Esophagus squamous epithelium (tissue), 4 donors: ENCODE results near the gene ADAMTS12.

ENCODE experiments used
- POLR2A ChIP-seq, 4 donors: fragments of 450-650 bp; IDR thresholded peaks; one replicate each; pipeline ENCODE4 v1.6.1; 2017; ENCODE audit warnings: antibody characterized with exemption in 4 of 4, mild to moderate bottlenecking in 4 of 4, moderate library complexity in 3 of 4
- TF ChIP-seq, protein P1 (sequence below), 6 experiments: fragments of 450-650 bp in 4 of 6; fragments of 200-600 bp in 2 of 6; sonication (generic) in 2 of 6; IDR thresholded peaks; one replicate each; pipeline ENCODE4 v1.5.1; 2016 to 2019; ENCODE audit warnings: antibody characterized with exemption in 6 of 6, mild to moderate bottlenecking in 4 of 6, moderate library complexity in 4 of 6

DNA sequence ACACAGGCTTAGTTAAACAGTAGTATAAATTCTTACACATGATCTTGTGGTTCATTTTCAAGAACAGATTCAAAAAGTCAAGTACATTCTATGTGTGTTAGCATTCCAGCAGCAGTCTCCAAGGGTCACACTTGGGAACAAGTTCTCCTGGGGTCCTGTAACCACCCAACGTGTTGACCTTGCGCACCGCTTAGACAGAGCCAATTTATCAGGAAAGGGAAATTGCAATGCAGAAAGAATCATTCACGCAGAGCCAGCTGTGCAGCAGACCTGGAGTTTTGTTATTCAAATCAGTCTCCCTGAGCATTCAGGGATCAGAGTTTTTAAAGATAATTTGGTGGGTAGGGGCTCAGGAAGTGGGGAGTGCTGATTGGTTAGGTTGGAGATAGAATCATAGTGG lies 35.9 kb upstream of the ADAMTS12 start:
- TF ChIP-seq, protein P1, sequence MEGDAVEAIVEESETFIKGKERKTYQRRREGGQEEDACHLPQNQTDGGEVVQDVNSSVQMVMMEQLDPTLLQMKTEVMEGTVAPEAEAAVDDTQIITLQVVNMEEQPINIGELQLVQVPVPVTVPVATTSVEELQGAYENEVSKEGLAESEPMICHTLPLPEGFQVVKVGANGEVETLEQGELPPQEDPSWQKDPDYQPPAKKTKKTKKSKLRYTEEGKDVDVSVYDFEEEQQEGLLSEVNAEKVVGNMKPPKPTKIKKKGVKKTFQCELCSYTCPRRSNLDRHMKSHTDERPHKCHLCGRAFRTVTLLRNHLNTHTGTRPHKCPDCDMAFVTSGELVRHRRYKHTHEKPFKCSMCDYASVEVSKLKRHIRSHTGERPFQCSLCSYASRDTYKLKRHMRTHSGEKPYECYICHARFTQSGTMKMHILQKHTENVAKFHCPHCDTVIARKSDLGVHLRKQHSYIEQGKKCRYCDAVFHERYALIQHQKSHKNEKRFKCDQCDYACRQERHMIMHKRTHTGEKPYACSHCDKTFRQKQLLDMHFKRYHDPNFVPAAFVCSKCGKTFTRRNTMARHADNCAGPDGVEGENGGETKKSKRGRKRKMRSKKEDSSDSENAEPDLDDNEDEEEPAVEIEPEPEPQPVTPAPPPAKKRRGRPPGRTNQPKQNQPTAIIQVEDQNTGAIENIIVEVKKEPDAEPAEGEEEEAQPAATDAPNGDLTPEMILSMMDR (IDR thresholded peaks at IDR 0.05) = no peak
- no peak for TF ChIP-seq POLR2A (IDR thresholded peaks at IDR 0.05)
